ENCODE measurements around the gene TMEM200B.
"Not testable (repeated sequence)": the region's sequence is repeated elsewhere in the genome, so short reads cannot be mapped to it uniquely, and the experiment has no call there.

The TMEM200B gene

GRCh38 chr1:29136391-29136915 is 12.8 kb upstream of the TMEM200B start:
- FAIRE-seq (no peak), DNase-seq (ENCODE audit: extremely low spot score, insufficient read length, low read depth) (no peak)

DNA sequence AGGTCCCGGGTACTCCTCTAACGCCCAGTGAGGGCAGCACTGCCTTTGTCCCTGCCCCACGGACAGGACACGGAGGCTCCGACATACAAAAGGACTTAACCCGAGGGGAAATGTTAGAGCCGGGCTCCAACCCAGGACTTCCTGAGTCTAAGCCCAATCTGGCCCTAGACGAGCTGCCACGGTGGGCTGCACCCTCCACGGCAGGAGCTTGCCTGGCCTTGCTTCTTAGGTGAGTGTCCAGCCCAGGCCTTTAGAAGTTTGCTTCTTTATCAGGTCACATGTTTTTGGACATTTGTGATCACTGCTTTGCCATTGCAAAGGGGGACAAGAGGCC is 11.0 kb upstream of the TMEM200B start:
- FAIRE-seq (no peak), DNase-seq (ENCODE audit: extremely low spot score, insufficient read length, low read depth) (no peak)

DNA sequence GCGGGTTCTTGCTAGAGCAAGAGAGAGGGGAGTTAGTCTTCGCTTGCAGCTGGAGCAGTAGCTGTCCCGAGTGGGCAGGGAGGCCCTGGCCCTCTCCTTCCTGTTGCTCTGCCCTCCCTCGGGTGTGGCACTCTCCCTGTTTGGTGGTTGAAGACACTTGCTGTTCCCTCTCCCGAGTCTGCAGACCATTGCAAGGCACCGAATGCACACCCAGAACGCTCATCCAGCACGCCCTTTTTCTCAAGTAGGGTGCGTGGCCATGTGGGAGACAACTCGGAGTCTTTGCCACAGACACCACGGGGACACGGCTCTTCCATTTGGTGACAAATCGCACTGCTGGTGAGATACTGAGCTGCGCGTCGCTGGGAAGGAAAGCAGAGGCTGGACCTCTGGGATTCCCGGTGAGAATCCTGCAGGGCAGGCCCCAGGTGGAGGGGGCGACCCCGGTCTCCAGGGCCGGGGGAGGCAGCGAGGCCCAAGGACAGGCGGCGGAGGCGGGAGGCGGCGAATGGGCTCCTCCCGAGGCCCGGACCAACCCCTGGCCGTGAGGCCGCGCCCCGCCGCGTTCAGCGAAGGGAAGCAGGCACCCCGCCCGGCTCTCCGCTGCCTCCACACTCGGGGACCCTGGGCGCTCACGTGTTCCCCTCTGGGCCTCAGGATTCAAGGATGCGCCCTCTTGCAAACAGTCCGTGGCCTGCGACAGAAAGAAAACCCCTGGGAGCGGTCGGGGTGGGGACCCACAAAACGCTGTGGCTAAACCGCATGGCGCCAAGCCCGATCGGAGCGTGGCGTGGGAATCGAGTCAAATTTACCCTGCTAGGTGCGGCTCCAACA is 10.4 kb upstream of the TMEM200B start:
- DNase-seq (ENCODE audit: extremely low spot score, insufficient read length, low read depth), result no peak

DNA sequence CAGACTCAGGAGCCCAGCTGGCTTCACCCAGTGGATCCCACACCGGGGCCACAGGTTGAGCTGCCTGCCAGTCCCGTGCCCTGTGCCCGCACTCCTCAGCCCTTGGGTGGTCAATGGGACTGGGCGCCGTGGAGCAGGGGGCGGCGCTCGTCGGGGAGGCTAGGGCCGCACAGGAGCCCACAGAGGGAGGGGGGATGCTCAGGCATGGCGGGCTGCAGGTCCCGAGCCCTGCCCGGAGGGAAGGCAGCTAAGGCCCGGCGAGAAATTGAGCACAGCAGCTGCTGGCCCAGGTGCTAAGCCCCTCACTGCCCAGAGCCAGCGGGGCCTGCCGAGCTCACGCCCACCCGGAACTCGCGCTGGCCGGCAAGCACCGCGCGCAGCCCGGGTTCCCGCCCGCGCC is 7.4 kb upstream of the TMEM200B start:
- FAIRE-seq; DNase-seq (ENCODE audit: extremely low spot score, insufficient read length, low read depth): not testable (repeated sequence)

More for the DNA sequence above, 10.4 kb upstream of the TMEM200B start:
- no peak for FAIRE-seq

- DNase-seq (ENCODE audit: extremely low spot score, insufficient read length, low read depth), result no peak
- no peak for FAIRE-seq
Measured at GRCh38 chr1:29129916-29130315, 6.2 kb upstream of the TMEM200B start.

DNA sequence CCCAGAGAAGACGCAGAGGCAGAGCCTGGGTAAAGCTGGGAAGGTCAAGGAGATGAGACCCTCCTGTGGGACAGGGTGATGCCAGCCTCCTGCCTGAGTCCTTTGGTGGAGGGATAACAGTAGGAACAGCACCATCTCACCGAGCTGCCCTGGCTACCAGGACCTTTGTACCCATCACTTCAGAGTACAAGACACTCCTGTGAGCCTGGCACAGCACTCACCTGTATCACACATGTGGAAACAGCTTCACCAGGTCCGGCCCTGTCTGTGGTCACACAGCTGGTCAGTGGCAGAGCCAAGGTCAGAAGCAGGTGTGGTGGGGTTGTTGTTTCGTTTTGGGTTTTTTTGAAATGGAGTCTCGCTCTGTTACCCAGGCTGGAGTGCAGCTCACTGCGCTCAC is 5.0 kb upstream of the TMEM200B start:
- no peak for DNase-seq (ENCODE audit: extremely low spot score, insufficient read length, low read depth)
- FAIRE-seq, result no peak

DNA sequence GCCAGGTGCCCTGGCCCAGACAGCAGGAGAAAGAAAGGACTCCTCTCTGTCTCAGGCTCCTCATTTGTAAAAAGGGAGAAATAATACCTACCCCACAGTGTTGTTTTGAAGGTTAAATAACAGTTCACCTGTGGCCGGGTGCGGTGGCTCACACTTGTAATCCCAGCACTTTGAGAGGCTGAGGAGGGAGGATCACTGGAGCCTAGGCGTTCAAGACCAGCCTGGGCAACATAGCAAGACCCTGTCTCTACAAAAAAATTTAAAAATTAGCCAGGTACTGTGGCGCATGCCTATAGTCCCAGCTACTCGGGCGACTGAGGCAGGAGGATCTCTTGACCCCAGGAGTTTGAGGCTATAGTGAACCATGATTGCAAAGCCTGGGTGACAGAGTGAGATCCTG is 2.5 kb upstream of the TMEM200B start:
- FAIRE-seq (no peak), DNase-seq (ENCODE audit: extremely low spot score, insufficient read length, low read depth) (no peak)

GRCh38 chr1:29125788-29126187 is 2.1 kb upstream of the TMEM200B start:
- no peak for FAIRE-seq
- DNase-seq (ENCODE audit: extremely low spot score, insufficient read length, low read depth), result no peak

- DNase-seq (ENCODE audit: extremely low spot score, insufficient read length, low read depth) (no peak), FAIRE-seq (no peak)
Measured at GRCh38 chr1:29125237-29125641, 1.5 kb upstream of the TMEM200B start.

DNA sequence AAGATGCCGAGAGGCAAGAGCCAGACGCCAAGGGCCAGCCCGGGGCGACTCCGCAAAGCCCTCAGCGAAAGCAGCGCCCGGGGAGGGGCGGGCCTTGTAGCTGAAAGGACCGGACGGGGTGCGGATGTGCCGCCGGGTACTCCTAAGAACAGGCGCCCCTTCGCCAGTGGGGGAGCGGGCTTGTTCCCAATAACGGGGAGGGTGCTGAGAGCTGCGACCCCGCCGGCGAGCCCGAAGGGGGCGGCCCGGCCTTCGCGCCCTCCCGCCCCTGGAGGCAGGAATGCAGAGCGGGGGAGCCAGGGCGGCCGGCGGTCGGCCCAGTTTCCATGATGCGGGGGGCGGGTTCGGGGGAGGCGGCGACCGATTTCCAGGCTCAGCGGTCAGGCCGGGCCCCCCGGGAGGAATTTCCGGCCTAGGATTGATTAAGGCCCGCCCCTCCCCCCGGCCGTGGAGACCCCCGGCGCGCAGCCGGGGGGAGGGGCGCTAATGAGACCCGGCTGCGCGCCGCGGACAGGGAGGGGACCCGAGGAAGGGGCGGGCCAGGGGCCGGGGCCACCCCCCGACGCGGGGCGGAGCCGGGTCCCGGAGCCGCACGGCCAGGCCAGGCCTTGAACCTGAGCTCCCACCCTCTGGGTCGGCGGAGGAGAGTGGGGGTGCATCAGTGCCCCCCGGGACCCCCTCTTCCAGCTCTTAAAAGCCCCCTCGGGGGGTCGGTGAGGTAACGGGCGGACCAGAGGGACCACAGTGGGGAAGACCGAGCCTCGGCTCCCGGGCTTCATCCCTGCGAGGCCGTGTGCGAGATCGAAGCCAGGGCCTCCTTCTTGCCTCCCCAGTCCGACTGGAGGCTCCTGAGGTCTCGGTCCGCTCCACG is 898 bp upstream of the TMEM200B start:
- DNase-seq (ENCODE audit: extremely low spot score, insufficient read length, low read depth) (no peak), FAIRE-seq (no peak)

GRCh38 chr1:29123053-29123886 is 433 bp downstream of the TMEM200B start:
- DNase-seq (ENCODE audit: extremely low spot score, insufficient read length, low read depth) (no peak), FAIRE-seq (no peak)

DNA sequence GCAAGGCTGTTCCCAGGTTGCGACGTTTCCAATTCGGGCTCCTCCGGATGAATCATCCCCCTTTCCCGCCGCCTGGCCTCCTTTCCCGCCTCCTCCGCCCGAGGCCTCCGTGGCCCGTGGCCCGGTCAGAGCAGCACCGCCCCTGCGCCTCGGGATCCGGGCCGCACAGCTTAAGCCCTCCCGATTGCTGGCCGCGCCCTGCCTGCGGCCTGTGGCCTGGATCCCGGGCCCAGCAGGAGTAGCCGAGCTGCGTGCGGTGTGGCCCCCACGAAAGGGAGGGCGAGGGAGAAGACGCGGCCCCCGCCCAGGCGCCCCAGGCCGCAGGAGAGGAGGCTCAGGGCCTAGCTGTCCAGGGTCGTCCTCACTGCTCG is 1.0 kb downstream of the TMEM200B start:
- DNase-seq (ENCODE audit: extremely low spot score, insufficient read length, low read depth) (no peak), FAIRE-seq (no peak)

DNA sequence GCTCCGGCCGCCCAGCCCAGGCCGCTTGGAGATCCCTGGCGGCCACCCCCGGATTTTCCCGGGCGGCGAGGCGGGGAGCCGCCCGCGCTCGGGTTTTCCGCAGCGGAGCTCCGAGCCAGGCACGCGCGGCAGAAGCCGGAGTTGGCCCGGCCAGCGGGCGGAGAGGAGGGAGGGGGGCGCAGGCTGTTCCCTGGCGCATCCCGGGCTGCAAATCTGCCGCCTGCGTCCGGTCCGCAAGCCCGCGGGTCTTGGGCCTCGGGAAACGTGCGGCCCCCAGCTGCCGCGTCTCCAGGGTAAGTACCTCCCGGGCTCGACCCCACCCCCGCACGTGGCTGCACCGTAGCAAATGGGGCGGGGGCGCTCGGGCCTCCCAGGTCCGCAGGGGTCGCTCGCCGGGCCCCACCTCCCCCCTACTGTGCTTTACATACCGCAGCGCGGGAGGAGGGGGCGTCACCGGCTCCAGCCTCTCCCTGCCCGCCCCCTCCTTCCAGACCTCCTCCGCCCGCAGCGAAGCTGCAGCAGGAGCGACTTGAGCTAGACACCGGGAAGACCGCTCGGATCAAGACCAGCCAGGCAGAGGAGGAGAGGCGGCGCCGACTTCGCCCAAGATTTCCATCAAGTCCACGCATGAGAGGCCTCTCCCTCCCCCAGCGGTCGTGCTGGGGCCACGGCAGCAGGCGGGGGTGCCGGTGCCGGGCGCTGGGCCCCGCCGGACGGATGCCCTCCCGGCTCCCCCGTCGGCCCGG is 1.6 kb downstream of the TMEM200B start:
- DNase-seq (ENCODE audit: extremely low spot score, insufficient read length, low read depth), result no peak
- FAIRE-seq, result no peak

DNA sequence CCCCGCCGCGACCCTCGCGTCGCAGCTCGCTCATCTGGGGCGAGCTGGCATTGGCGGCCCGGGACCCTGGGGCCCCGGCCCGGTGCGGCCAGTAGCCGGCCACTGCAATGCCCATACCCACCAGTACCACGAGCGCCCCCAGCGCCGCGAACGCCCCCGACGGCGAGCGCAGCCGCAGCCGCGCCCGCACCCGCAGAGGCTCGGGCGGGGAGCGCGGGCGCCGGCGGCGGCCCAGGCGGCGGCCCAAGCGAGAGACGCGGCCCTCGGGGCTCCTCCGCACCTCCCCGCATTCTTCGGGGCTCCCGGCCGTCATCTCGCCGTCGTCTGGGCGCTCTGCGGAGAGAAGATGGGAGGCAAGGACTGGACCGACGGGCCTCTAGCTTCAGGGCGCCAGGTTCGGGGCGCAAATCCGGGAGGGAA is 2.2 kb downstream of the TMEM200B start:
- no peak for FAIRE-seq
- no peak for DNase-seq (ENCODE audit: extremely low spot score, insufficient read length, low read depth)

GRCh38 chr1:29120947-29121485 is 2.7 kb downstream of the TMEM200B start:
- FAIRE-seq (no peak), DNase-seq (ENCODE audit: extremely low spot score, insufficient read length, low read depth) (peak; percentile 48)

DNA sequence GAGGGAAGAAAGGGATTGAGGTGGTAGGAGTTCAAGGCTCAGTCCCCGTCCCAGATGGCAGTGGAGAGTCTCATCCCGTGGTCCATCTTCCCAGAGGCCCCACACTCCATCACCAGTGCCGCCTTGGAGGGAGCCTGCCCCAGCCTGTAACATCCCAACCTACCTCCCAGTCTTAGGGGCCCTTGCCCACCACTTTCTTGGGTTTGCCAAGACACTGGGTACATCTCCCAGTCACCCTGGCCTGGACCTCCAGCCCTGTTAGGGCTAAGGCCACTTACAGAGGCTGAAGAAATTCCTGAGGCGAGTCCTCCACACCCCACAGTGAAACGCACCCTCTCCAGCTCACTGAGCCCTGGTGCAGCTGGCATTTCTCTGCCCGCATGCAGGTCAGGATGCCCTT is 3.3 kb downstream of the TMEM200B start:
- FAIRE-seq (no peak), DNase-seq (ENCODE audit: extremely low spot score, insufficient read length, low read depth) (no peak)

- no peak for FAIRE-seq
- no peak for DNase-seq (ENCODE audit: extremely low spot score, insufficient read length, low read depth)
Measured at GRCh38 chr1:29119121-29119929, 4.4 kb downstream of the TMEM200B start.

GRCh38 chr1:29117381-29117780 is 6.3 kb downstream of the TMEM200B start:
- DNase-seq (ENCODE audit: extremely low spot score, insufficient read length, low read depth), result no peak
- no peak for FAIRE-seq

Data from GM18507 (cell line).